HepG2 (cell line): Measurements from ENCODE around the gene PLXNB2. TPM values are rescaled to one million over a fixed set of nuclear protein-coding genes. Genes with fewer than 3 reads are reported as not detected.

Experiments
- CHD4 ChIP-seq: fragments of 200-600 bp; sonication (generic); IDR thresholded peaks from 2 replicates; pipeline ENCODE4 v1.7.0; 2017; ENCODE audit warnings: mild to moderate bottlenecking, low read length, borderline replicate concordance
- GATAD1 ChIP-seq: IDR thresholded peaks from 2 replicates; pipeline ENCODE4 v1.6.1; 2016; ENCODE audit warnings: missing genetic modification reagents, missing compliant biosample characterization
- HMG20A ChIP-seq: IDR thresholded peaks from 2 replicates; pipeline ENCODE4 v1.6.1; 2016; ENCODE audit warnings: borderline replicate concordance
- IKZF4 ChIP-seq: sonication (generic); formaldehyde crosslinking; IDR thresholded peaks from 2 replicates; pipeline ENCODE4 v1.5.1; 2020; ENCODE audit warnings: borderline replicate concordance, mild to moderate bottlenecking, low read depth, missing genetic modification reagents; ENCODE audit errors: not compliant biosample characterization
- MED8 ChIP-seq: sonication (generic); formaldehyde crosslinking; IDR thresholded peaks from 2 replicates; pipeline ENCODE4 v1.8.1; 2023; ENCODE audit warnings: mild to moderate bottlenecking, missing genetic modification reagents; ENCODE audit not compliant: insufficient replicate concordance
- MIXL1 ChIP-seq: IDR thresholded peaks from 2 replicates; pipeline ENCODE4 v1.6.1; 2016
- NFE2L1 ChIP-seq: sonication (generic); formaldehyde crosslinking; IDR thresholded peaks from 2 replicates; pipeline ENCODE4 v1.4.0; 2020; ENCODE audit warnings: missing genetic modification reagents, mild to moderate bottlenecking, borderline replicate concordance
- NR3C1 ChIP-seq: sonication (generic); formaldehyde crosslinking; IDR thresholded peaks from 2 replicates; pipeline ENCODE4 v1.4.0; 2020; ENCODE audit warnings: missing genetic modification reagents
- PLSCR1 ChIP-seq: sonication (generic); formaldehyde crosslinking; IDR thresholded peaks from 2 replicates; pipeline ENCODE4 v1.5.0; 2020; ENCODE audit warnings: missing genetic modification reagents, mild to moderate bottlenecking, borderline replicate concordance
- SIN3A ChIP-seq: IDR thresholded peaks from 2 replicates; pipeline ENCODE4 v1.6.1; 2011; ENCODE audit warnings: low read depth, mild to moderate bottlenecking, control low read depth, low read length, borderline replicate concordance
- SNAI1 ChIP-seq: sonication (generic); formaldehyde crosslinking; IDR thresholded peaks from 2 replicates; pipeline ENCODE4 v1.5.0; 2020; ENCODE audit warnings: mild to moderate bottlenecking, missing genetic modification reagents, borderline replicate concordance
- SNRNP70 ChIP-seq: fragments of 200-400 bp; formaldehyde crosslinking; IDR thresholded peaks from 2 replicates; pipeline ENCODE4 v1.6.1; 2017; ENCODE audit warnings: mild to moderate bottlenecking, low read depth, low read length, moderate library complexity
- SRSF9 ChIP-seq: fragments of 200-400 bp; formaldehyde crosslinking; IDR thresholded peaks from 2 replicates; pipeline ENCODE4 v1.6.1; 2018; ENCODE audit warnings: borderline replicate concordance, mild to moderate bottlenecking, low read depth, low read length; ENCODE audit not compliant: insufficient read depth, poor library complexity, severe bottlenecking
- TCF12 ChIP-seq, 2 experiments: fragments of 450-650 bp in 1 of 2; sonication (generic) in 1 of 2; formaldehyde crosslinking in 1 of 2; IDR thresholded peaks; 2 replicates each; pipeline versions ENCODE4 v1.6.1 to v1.8.0; 2017 to 2022; ENCODE audit warnings: antibody characterized with exemption in 1 of 2, mild to moderate bottlenecking in 1 of 2, missing genetic modification reagents in 1 of 2, moderate library complexity in 1 of 2
- THAP7 ChIP-seq: sonication (generic); formaldehyde crosslinking; IDR thresholded peaks from 2 replicates; pipeline ENCODE4 v1.8.1; 2023; ENCODE audit warnings: mild to moderate bottlenecking, missing genetic modification reagents
- ZNF138 ChIP-seq: sonication (generic); formaldehyde crosslinking; IDR thresholded peaks from 2 replicates; pipeline ENCODE4 v1.5.0; 2020; ENCODE audit warnings: mild to moderate bottlenecking, low read depth, missing genetic modification reagents
- ZNF232 ChIP-seq: sonication (generic); formaldehyde crosslinking; IDR thresholded peaks from 2 replicates; pipeline ENCODE4 v1.4.0; 2020; ENCODE audit warnings: missing genetic modification reagents, borderline replicate concordance
- ZNF251 ChIP-seq: sonication (generic); formaldehyde crosslinking; IDR thresholded peaks from 2 replicates; pipeline ENCODE4 v1.9.0; 2021; ENCODE audit warnings: mild to moderate bottlenecking, missing genetic modification reagents
- ZNF256 ChIP-seq: sonication (generic); formaldehyde crosslinking; conservative IDR thresholded peaks from 2 replicates; pipeline ENCODE4 v1.4.0; 2020; ENCODE audit warnings: missing genetic modification reagents
- ZNF615 ChIP-seq: sonication (generic); formaldehyde crosslinking; IDR thresholded peaks from 2 replicates; pipeline ENCODE4 v1.5.0; 2020; ENCODE audit warnings: mild to moderate bottlenecking, missing genetic modification reagents, borderline replicate concordance
- ZNF629 ChIP-seq: sonication (generic); formaldehyde crosslinking; conservative IDR thresholded peaks from 2 replicates; pipeline ENCODE4 v1.5.0; 2020; ENCODE audit warnings: missing genetic modification reagents
- ZNF710 ChIP-seq: sonication (generic); formaldehyde crosslinking; IDR thresholded peaks from 2 replicates; pipeline ENCODE4 v1.5.0; 2020; ENCODE audit warnings: mild to moderate bottlenecking, missing genetic modification reagents, borderline replicate concordance
- ZNF772 ChIP-seq: sonication (generic); formaldehyde crosslinking; IDR thresholded peaks from 2 replicates; pipeline ENCODE4 v1.5.0; 2020; ENCODE audit warnings: mild to moderate bottlenecking, missing genetic modification reagents
- ZNF775 ChIP-seq: sonication (generic); formaldehyde crosslinking; IDR thresholded peaks from 2 replicates; pipeline ENCODE4 v1.4.0; 2020; ENCODE audit warnings: missing genetic modification reagents, mild to moderate bottlenecking, moderate library complexity, borderline replicate concordance
- ZNF776 ChIP-seq: sonication (generic); formaldehyde crosslinking; IDR thresholded peaks from 2 replicates; pipeline ENCODE4 v1.4.0; 2020; ENCODE audit warnings: mild to moderate bottlenecking, missing genetic modification reagents
- ZNF878 ChIP-seq: sonication (generic); formaldehyde crosslinking; IDR thresholded peaks from 2 replicates; pipeline ENCODE4 v1.8.1; 2023; ENCODE audit warnings: mild to moderate bottlenecking, missing genetic modification reagents, moderate library complexity
- polyA plus RNA-seq, 8 experiments: library from polyadenylated mRNA; depleted of rRNA in 3 of 8; stranded (reverse) in 7 of 8; unstranded in 1 of 8; fragments of >200 nt; fragmentation: Illumina TruSeq in 4 of 8; extraction: Trizol in 4 of 8; gene quantifications; 2 replicates each; pipeline versions ENCODE4 v1.2.1 to v1.2.3, GENCODE V29; 2011 to 2016; ENCODE audit warnings: low read depth in 4 of 8, missing spikeins in 1 of 8, mixed read lengths in 1 of 8; ENCODE audit not compliant: insufficient read depth in 1 of 8
- total RNA-seq, 5 experiments: library from RNA; depleted of rRNA; stranded (reverse); fragments of >200 nt; fragmentation: Illumina TruSeq; extraction: Trizol; gene quantifications; 2 replicates each; pipeline ENCODE4 v1.2.3, GENCODE V29; 2016; ENCODE audit warnings: low read depth in 1 of 5

Gene PLXNB2
- total and polyA plus RNA-seq, 2 of the 13 experiments (the other 11 are each of a cell fraction or from before 2014, with no cell fraction given), result 32.6 to 68.9 TPM

- TF ChIP-seq PLSCR1 (no peak), ZNF772 (CRISPR knock-in tag) (peak; percentile 81; the same call in 1 of the 2 replicates), ZNF615 (CRISPR knock-in tag) (no peak), HMG20A (CRISPR knock-in tag) (no peak), SIN3A (peak; percentile 79; the same call in 1 of the 2 replicates), CHD4 (no peak), ZNF232 (peak; percentile 79; the same call in 1 of the 2 replicates), ZNF138 (peak; percentile 15), SRSF9 (no peak), SNAI1 (CRISPR knock-in tag) (0 out of 2 replicates have a peak, but pooled peaks have one; percentile 83), ZNF878 (CRISPR knock-in tag) (no peak), ZNF629 (CRISPR knock-in tag) (peak; percentile 45; the same call in 1 of the 2 replicates), GATAD1 (CRISPR knock-in tag) (peak; percentile 70), ZNF775 (CRISPR knock-in tag) (peak; percentile 72; the same call in 1 of the 2 replicates), ZNF710 (CRISPR knock-in tag) (no peak), ZNF256 (CRISPR knock-in tag) (peak; percentile 74; the same call in 1 of the 2 replicates), MIXL1 (no peak), MED8 (CRISPR knock-in tag) (peak; percentile 29), ZNF776 (CRISPR knock-in tag) (peak; percentile 90), ZNF251 (CRISPR knock-in tag) (no peak), THAP7 (peak; percentile 65; the same call in 1 of the 2 replicates), NFE2L1 (no peak), IKZF4 (CRISPR knock-in tag) (no peak), NR3C1 (CRISPR knock-in tag) (no peak), SNRNP70 (no peak), TCF12 (IDR thresholded peaks at IDR 0.05) (no peak), TCF12 (CRISPR knock-in tag; IDR thresholded peaks at IDR 0.05) (peak; percentile 61)
These were observed 19.7 kb upstream of the PLXNB2 start, which contains the start of gene DENND6B (continued) for GRCh38 chr22:50326956-50327710.
